Stomach (tissue), 9 donors: ENCODE data around the gene RIMS4. TPM values are rescaled to one million over a fixed set of nuclear protein-coding genes. Genes with fewer than 3 reads are reported as not detected.

Experiments used
- DNase-seq, 2 donors: peaks; one replicate each; pipeline versions ENCODE4 v3.0.0 to v3.0.0-alpha.2; 2013 to 2019
- H3K27ac ChIP-seq, 5 donors: fragments of 200-600 bp in 4 of 5; sonication (generic) in 4 of 5; one replicate each; pipeline ENCODE4 v1.5.1; 2013 to 2019; ENCODE audit warnings: mild to moderate bottlenecking in 1 of 5, moderate library complexity in 1 of 5
- H3K27me3 ChIP-seq, 3 donors: fragments of 200-600 bp; sonication (generic); one replicate each; pipeline ENCODE4 v1.5.1; 2017 to 2019; ENCODE audit warnings: mixed run types in 1 of 3
- H3K36me3 ChIP-seq, 4 donors: fragments of 200-600 bp; sonication (generic); 1 replicate in 3 of 4; 2 replicates in 1 of 4; pipeline ENCODE4 v1.5.1; 2016 to 2019
- H3K4me1 ChIP-seq, 4 donors: fragments of 200-600 bp; sonication (generic); one replicate each; pipeline ENCODE4 v1.5.1; 2016 to 2019
- H3K4me3 ChIP-seq, 4 donors: fragments of 200-600 bp; sonication (generic) in 3 of 4; one replicate each; pipeline ENCODE4 v1.5.1; 2016 to 2019; ENCODE audit warnings: mild to moderate bottlenecking in 1 of 4
- H3K9me3 ChIP-seq, 4 donors: fragments of 200-600 bp; sonication (generic); one replicate each; pipeline ENCODE4 v1.5.1; 2016 to 2019
- EP300 ChIP-seq: sonication (generic); formaldehyde crosslinking; IDR thresholded peaks from one replicate; pipeline ENCODE4 v1.6.1; 2017; ENCODE audit warnings: antibody characterized with exemption
- POLR2A ChIP-seq, 4 donors: fragments of 450-650 bp; IDR thresholded peaks; one replicate each; pipeline ENCODE4 v1.6.1; 2016; ENCODE audit warnings: antibody characterized with exemption in 4 of 4, control low read depth in 2 of 4, mild to moderate bottlenecking in 1 of 4, moderate library complexity in 1 of 4
- POLR2AphosphoS5 ChIP-seq, 3 donors: sonication (generic); formaldehyde crosslinking; IDR thresholded peaks; one replicate each; pipeline ENCODE4 v1.6.1; 2016; ENCODE audit warnings: antibody characterized with exemption in 3 of 3
- WGBS, 5 donors: extraction: QIAGEN DNeasy Blood & Tissue Kit in 3 of 5; methylation state at CpG; one replicate each; pipeline versions ENCODE4 v1.1.5 to v1.1.7; 2013 to 2018; 5-methylcytosine and 5-hydroxymethylcytosine counted together
- intact Hi-C: fragments of 100-400 bp; cut with DNase I; formaldehyde crosslinking; loops from one replicate; pipeline ENCODE4 v1.15.1; 2023; ENCODE audit warnings: low total_unique reads
- polyA plus RNA-seq, 3 donors: library from polyadenylated mRNA; stranded (reverse); fragments of 200-250 nt; gene quantifications; one replicate each; pipeline ENCODE4 v1.2.3, GENCODE V29; 2013
- total RNA-seq, 5 donors: library from RNA; depleted of rRNA; stranded (reverse); fragments of >200 nt; gene quantifications; one replicate each; pipeline versions ENCODE4 v1.1.0 to v1.2.3, GENCODE V29; 2014 to 2016
- TF ChIP-seq, protein P1 (sequence below), 7 experiments: fragments of 450-650 bp in 4 of 7; fragments of 200-600 bp in 3 of 7; sonication (generic) in 3 of 7; IDR thresholded peaks; one replicate each; pipeline ENCODE4 v1.5.1; 2016 to 2019; ENCODE audit warnings: antibody characterized with exemption in 7 of 7, control low read depth in 2 of 7, mild to moderate bottlenecking in 1 of 7
- donor health status: healthy with polysubstance abuse.
- donor health status: Bipolar disorder and iron deficiency.
- donor health status: healthy.

Gene RIMS4
- total and polyA plus RNA-seq, 8 donors = 0.55 to 2.2 (median 1.5) TPM; not detected in 2

DNA sequence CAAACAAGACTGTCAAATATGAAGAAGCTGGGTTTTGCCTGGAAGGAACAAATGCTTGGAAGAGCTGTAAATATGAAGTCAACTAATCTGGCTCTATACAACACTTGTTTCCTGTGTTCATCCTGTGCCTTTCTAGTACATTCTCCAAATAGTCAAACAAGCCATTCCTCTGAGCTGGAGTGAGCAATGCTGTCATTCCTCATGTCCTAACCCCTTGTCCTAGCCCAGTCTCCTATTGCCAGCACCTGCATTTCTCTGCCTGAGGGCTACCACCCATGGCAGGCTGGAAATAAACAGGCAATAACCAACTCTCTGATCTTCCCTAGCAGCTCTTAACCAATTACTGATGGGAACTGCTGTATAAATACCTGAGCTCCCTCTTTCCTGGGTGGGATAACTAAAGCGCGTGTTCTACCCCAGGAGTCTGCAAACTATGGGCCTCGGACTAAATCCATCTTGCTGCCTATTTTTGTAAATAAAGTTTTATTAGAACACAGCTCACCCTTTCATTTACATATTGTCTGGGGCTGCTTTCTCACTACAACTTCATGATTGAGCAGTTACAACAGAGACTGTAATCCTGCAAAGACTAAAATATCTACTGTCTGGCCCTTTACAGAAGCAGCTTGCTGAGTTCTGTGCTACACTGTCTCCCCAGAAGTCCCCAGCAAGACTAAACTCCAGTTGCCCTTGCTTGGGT lies 13.4 kb downstream of the RIMS4 start:
- 90 to 97% (median 93%) methylated on average over 3 of the region's 3 CpGs for WGBS, 5 donors
- TF ChIP-seq POLR2AphosphoS5 (IDR thresholded peaks at IDR 0.05) = no peak
- TF ChIP-seq POLR2A (IDR thresholded peaks at IDR 0.05) = no peak
- TF ChIP-seq, protein P1, sequence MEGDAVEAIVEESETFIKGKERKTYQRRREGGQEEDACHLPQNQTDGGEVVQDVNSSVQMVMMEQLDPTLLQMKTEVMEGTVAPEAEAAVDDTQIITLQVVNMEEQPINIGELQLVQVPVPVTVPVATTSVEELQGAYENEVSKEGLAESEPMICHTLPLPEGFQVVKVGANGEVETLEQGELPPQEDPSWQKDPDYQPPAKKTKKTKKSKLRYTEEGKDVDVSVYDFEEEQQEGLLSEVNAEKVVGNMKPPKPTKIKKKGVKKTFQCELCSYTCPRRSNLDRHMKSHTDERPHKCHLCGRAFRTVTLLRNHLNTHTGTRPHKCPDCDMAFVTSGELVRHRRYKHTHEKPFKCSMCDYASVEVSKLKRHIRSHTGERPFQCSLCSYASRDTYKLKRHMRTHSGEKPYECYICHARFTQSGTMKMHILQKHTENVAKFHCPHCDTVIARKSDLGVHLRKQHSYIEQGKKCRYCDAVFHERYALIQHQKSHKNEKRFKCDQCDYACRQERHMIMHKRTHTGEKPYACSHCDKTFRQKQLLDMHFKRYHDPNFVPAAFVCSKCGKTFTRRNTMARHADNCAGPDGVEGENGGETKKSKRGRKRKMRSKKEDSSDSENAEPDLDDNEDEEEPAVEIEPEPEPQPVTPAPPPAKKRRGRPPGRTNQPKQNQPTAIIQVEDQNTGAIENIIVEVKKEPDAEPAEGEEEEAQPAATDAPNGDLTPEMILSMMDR (IDR thresholded peaks at IDR 0.05) = no peak
- TF ChIP-seq EP300 = no peak
- Histone ChIP-seq H3K9me3 (no peaks in the 10 kb centered on the region), H3K4me1 (no peaks in the 10 kb centered on the region), H3K27me3 (peaks cover 0 to 27% (median 0%) of the 10 kb centered on the region in 3 donors), H3K4me3 (no peak overlapping the region), H3K36me3 (no peaks in the 10 kb centered on the region), H3K27ac (no peak overlapping the region)
- intact Hi-C loops = no loop called here
- no peak for DNase-seq

DNA sequence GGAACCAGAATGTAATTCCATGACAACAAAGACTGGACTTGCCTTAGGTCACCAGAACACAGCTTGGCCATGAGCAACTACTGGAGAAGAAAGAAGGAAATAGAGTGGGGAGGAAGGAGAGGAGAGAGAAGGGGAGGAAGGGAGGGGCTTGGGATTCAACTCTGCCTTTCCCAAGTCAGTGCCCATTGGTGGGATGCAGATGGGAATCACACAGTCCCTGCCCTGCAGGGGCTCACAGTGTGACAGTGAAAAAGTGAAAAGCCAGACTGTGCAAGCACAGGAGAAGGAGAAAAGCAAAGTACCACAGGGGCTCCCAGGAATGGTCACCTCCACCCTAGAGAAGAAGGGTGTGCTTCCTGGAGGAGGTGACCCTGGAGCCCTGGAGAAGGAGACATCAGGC lies 14.0 kb downstream of the RIMS4 start:
- no peaks in the 10 kb centered on the region for H3K9me3 ChIP-seq
- TF ChIP-seq, protein P1 (IDR thresholded peaks at IDR 0.05) = no peak
- no peak for TF ChIP-seq POLR2AphosphoS5 (IDR thresholded peaks at IDR 0.05)
- no peak for TF ChIP-seq EP300
- TF ChIP-seq POLR2A (IDR thresholded peaks at IDR 0.05) = no peak
- H3K4me3 ChIP-seq = no peak overlapping the region
- no peak for DNase-seq
- no peak overlapping the region for H3K27ac ChIP-seq
- peaks cover 0 to 27% (median 0%) of the 10 kb centered on the region in 3 donors for H3K27me3 ChIP-seq
- H3K4me1 ChIP-seq = no peaks in the 10 kb centered on the region
- intact Hi-C loops = no loop called here
- H3K36me3 ChIP-seq = no peaks in the 10 kb centered on the region

DNA sequence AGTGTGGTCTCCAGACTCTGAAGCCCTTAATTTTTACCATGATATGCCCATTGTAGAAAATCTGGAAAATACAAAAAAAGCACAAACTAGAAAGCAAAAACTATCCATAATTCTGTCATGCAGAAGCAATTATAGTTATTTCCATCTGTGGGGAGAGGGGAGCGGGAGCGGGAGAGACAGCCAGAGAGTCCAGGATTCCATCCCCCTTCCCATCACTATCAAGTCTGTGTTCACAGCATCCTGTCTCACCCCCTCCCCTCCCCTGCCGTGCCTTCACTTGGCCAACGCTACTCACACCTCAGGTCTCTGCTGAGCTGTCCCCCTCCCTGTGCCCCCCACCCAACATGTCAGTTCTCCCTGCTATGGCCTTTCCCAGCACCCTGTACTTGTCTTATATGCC lies 14.5 kb downstream of the RIMS4 start:
- H3K4me3 ChIP-seq = no peak overlapping the region
- no peaks in the 10 kb centered on the region for H3K4me1 ChIP-seq
- no peak for DNase-seq
- intact Hi-C loops = no loop called here
- peaks cover 0 to 27% (median 0%) of the 10 kb centered on the region in 3 donors for H3K27me3 ChIP-seq
- H3K9me3 ChIP-seq = no peaks in the 10 kb centered on the region
- 49 to 59% (median 58%) methylated on average over 4 of the region's 4 CpGs for WGBS, 5 donors
- no peaks in the 10 kb centered on the region for H3K36me3 ChIP-seq
- H3K27ac ChIP-seq = no peak overlapping the region
- no peak for TF ChIP-seq POLR2AphosphoS5 (IDR thresholded peaks at IDR 0.05)

DNA sequence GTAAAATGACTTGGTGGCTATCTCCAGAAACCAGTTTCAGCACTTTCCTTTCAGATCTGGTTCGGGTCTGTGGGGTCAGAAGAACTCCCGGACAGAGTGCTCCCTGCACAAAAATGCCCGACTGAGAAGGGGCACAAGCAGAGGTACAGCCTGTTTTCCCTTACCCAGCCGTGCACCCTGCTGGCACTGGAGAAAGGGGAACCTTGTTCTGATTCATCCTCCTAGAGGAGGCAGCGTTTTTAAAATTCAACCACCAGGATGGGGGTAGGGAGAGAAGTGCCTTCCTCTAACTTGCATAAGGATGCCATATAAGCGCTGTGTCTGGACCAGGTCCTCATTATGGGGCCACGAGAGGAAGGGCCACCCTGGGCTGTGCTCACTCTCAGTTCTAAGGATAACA lies 17.6 kb downstream of the RIMS4 start:
- no peaks in the 10 kb centered on the region for H3K4me1 ChIP-seq
- TF ChIP-seq EP300 = no peak
- no peak for TF ChIP-seq POLR2A (IDR thresholded peaks at IDR 0.05)
- TF ChIP-seq, protein P1 (IDR thresholded peaks at IDR 0.05) = no peak
- TF ChIP-seq POLR2AphosphoS5 (IDR thresholded peaks at IDR 0.05) = no peak
- H3K27me3 ChIP-seq = peaks cover 0 to 42% (median 0%) of the 10 kb centered on the region in 3 donors
- no peaks in the 10 kb centered on the region for H3K36me3 ChIP-seq
- no peak overlapping the region for H3K27ac ChIP-seq
- H3K4me3 ChIP-seq = no peak overlapping the region
- H3K9me3 ChIP-seq = no peaks in the 10 kb centered on the region
- intact Hi-C loops = no loop called here
- no peak for DNase-seq
- 69 to 76% (median 72%) methylated on average over 7 of the region's 7 CpGs for WGBS, 5 donors
